SJCRH30 (cell line): ENCODE measurements around the gene TTC39A. TPM values are rescaled to one million over a fixed set of nuclear protein-coding genes. Genes with fewer than 3 reads are reported as not detected.

Source experiments
- DNase-seq, 2 experiments: peaks; one replicate each; pipeline ENCODE4 v3.0.0-alpha.2; 2015 to 2020
- H3K27ac ChIP-seq: fragments of 250-450 bp; sonication (Bioruptor Pico); 2 replicates; pipeline ENCODE4 v1.5.1; 2020; ENCODE audit warnings: mild to moderate bottlenecking, moderate library complexity
- H3K27me3 ChIP-seq: fragments of 250-450 bp; sonication (Bioruptor Pico); 2 replicates; pipeline ENCODE4 v1.5.1; 2020; ENCODE audit warnings: mild to moderate bottlenecking, moderate library complexity
- H3K36me3 ChIP-seq: fragments of 250-450 bp; sonication (Bioruptor Pico); 2 replicates; pipeline ENCODE4 v1.5.1; 2020; ENCODE audit warnings: mild to moderate bottlenecking, moderate library complexity
- H3K4me1 ChIP-seq: fragments of 250-450 bp; sonication (Bioruptor Pico); 2 replicates; pipeline ENCODE4 v1.5.1; 2020; ENCODE audit warnings: mild to moderate bottlenecking, moderate library complexity
- H3K4me3 ChIP-seq: fragments of 250-450 bp; sonication (Bioruptor Pico); 2 replicates; pipeline ENCODE4 v1.5.1; 2020; ENCODE audit warnings: mild to moderate bottlenecking, moderate library complexity
- H3K9me3 ChIP-seq: fragments of 250-450 bp; sonication (Bioruptor Pico); replicated peaks from 2 replicates; pipeline ENCODE4 v1.5.1; 2020; ENCODE audit warnings: mild to moderate bottlenecking, moderate library complexity
- total RNA-seq: library from RNA; depleted of rRNA; stranded (reverse); fragments of >200 nt; shearing (Covaris generic); gene quantifications from 2 replicates; pipeline ENCODE4 v1.2.3, GENCODE V29; 2014

TTC39A gene
- total RNA-seq, 1 experiment from 2014 or later, result 0.14 TPM

DNA sequence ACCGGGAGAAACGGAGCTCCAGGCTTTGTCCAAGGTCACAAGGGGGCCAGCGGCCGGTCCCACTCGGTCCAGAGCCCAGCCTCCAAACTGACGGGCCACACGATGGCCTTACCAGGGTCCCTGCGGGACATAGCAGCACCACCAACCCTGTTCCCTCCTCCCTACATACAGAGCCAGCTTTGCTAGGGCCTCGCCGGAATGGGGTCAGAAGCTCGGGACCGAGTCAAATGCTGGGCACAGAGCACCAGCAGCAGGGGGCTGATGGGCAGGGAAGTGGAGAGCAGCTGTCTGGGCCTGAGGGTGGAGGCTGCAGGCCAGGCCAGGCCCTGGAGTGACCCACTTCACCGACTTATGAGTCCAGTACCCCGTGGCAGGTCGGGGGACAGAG, 14.9 kb upstream of the TTC39A start:
- Histone ChIP-seq H3K4me3 (no peak overlapping the region), H3K4me1 (no peaks in the 10 kb centered on the region), H3K9me3 (no peaks in the 10 kb centered on the region), H3K27ac (no peak overlapping the region), H3K27me3 (no peaks in the 10 kb centered on the region), H3K36me3 (no peaks in the 10 kb centered on the region)
- no peak for DNase-seq

GRCh38 chr1:51344602-51345299, 14.4 kb upstream of the TTC39A start:
- Histone ChIP-seq H3K4me3 (no peak overlapping the region), H3K9me3 (no peaks in the 10 kb centered on the region), H3K27me3 (no peaks in the 10 kb centered on the region), H3K27ac (no peak overlapping the region), H3K4me1 (no peaks in the 10 kb centered on the region), H3K36me3 (no peaks in the 10 kb centered on the region)
- no peak for DNase-seq

DNA sequence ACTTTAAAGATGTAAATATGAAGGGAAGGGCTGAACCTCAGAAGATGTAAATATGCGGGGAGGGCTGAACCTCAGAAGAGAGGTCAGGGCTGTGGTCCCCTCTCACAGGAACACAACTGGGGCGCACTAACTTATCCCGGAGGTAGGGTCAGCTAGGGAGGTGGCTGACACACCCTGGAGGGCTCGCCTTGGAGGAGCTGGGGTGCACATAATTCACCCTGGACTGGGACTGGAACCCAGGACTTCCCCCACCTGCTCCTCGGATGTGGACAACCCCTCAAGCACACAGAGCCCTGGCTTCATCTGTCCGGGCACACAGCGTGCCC, 13.9 kb upstream of the TTC39A start:
- no peaks in the 10 kb centered on the region for H3K36me3 ChIP-seq
- no peaks in the 10 kb centered on the region for H3K9me3 ChIP-seq
- H3K27ac ChIP-seq, result no peak overlapping the region
- DNase-seq, result no peak
- H3K4me1 ChIP-seq, result no peaks in the 10 kb centered on the region
- H3K27me3 ChIP-seq, result no peaks in the 10 kb centered on the region
- H3K4me3 ChIP-seq, result no peak overlapping the region

- Histone ChIP-seq H3K36me3 (no peaks in the 10 kb centered on the region), H3K4me3 (no peak overlapping the region), H3K9me3 (no peaks in the 10 kb centered on the region), H3K4me1 (no peaks in the 10 kb centered on the region), H3K27ac (no peak overlapping the region), H3K27me3 (no peaks in the 10 kb centered on the region)
- DNase-seq, result no peak
These were observed 13.3 kb upstream of the TTC39A start for GRCh38 chr1:51343624-51344023.

DNA sequence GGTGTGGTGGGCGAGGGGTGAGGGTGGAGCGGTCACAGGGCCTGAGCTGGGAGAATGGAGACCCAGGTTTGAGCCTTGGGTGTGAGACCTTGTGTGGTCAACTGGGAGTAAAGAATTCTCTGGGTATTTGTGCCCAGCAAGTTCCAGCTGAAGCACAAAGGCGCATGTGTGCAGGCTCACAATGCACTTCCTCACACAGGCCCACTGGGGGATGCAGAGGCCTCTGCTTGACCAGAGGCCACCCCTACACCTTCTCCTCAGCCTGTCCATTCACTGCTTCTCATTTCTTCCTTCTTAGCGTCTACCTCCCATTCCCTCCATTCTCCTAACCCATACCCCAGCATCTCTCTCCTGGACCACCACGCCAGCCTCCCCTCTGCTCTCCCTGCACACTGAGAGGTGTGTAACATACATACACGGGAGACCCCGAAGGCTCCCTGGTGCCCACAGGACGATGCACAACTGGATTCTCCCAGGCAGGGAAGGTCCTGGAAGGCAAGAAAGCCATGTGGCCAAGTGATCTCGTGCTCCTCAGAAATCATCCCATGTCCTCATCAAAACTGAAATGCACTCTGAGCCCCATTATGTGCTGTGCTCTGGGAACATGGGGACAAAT, 12.3 kb upstream of the TTC39A start:
- Histone ChIP-seq H3K27ac (no peak overlapping the region), H3K4me3 (no peak overlapping the region), H3K27me3 (no peaks in the 10 kb centered on the region), H3K9me3 (no peaks in the 10 kb centered on the region), H3K36me3 (no peaks in the 10 kb centered on the region), H3K4me1 (no peaks in the 10 kb centered on the region)
- DNase-seq, result no peak

DNA sequence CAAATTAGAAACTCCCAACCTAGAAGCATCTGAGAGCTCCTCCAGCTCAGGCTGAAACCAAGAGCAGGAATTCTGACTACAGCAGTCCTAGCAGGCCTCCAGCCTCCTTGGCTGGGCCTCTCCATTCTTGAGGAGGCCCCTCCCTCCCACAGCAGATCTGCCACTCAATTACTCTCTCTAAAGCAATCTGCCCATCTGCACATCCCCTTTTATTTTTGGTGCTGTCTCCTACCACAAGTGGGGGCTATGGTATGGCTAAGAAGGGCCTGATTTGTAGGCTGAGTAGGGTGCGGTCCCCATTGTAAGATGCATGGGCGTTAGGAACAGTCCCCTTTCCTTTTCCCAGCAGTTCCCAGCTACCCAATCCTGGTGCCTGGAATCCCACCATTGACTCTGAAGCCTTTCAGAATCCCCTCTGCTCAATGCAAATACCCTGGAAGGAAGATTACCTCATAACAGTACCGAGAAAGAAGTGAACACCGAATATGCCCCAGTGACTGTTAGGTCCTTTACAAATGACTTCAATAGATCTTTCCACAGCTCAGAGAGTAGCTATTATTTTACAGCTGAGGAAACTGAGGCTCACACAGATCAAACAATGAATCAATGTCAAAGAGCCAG, 11.6 kb upstream of the TTC39A start:
- no peak overlapping the region for H3K27ac ChIP-seq
- no peaks in the 10 kb centered on the region for H3K4me1 ChIP-seq
- no peaks in the 10 kb centered on the region for H3K27me3 ChIP-seq
- no peaks in the 10 kb centered on the region for H3K36me3 ChIP-seq
- peak in 1 of 2 experiments; percentile 32 for DNase-seq
- no peaks in the 10 kb centered on the region for H3K9me3 ChIP-seq
- H3K4me3 ChIP-seq, result no peak overlapping the region

DNA sequence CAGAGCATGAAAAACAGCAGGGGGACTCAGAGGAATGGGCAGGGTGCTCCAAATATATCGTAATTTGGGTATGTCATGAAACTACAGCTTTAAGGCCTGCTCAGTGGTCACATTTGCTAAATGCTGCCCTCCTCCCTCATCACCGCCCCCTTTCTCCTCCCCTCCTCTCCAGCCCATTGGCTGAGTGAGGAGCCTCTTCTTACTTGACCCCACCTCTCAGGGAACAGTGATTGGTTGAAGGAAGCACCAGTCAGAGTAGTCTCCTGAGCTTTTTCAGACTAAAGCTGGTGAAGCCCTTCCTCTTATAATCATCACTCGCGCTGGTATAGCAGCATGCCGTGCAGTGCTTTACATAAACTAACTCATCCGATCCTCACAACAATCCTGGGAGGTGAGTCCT, 10.0 kb upstream of the TTC39A start:
- H3K9me3 ChIP-seq, result no peaks in the 10 kb centered on the region

GRCh38 chr1:51336711-51337110, 6.3 kb upstream of the TTC39A start:
- Histone ChIP-seq H3K4me3 (no peak overlapping the region), H3K27ac (no peak overlapping the region), H3K36me3 (no peaks in the 10 kb centered on the region), H3K27me3 (no peaks in the 10 kb centered on the region), H3K4me1 (peaks cover under 1% of the 10 kb centered on the region; the same call in 1 of the 2 replicates), H3K9me3 (no peaks in the 10 kb centered on the region)
- DNase-seq, result no peak

More for the DNA sequence above, 10.0 kb upstream of the TTC39A start:
- Histone ChIP-seq H3K4me1 (no peaks in the 10 kb centered on the region), H3K36me3 (no peaks in the 10 kb centered on the region), H3K27ac (no peak overlapping the region), H3K4me3 (no peak overlapping the region), H3K27me3 (no peaks in the 10 kb centered on the region)
- no peak for DNase-seq

- H3K4me3 ChIP-seq, result no peak overlapping the region
- DNase-seq, result no peak
These were observed 5.6 kb upstream of the TTC39A start for GRCh38 chr1:51336004-51336403.

GRCh38 chr1:51331206-51332100, 1.1 kb upstream of the TTC39A start:
- no peaks in the 10 kb centered on the region for H3K36me3 ChIP-seq
- H3K27ac ChIP-seq, result no peak overlapping the region
- no peak overlapping the region for H3K4me3 ChIP-seq
- no peaks in the 10 kb centered on the region for H3K9me3 ChIP-seq
- no peaks in the 10 kb centered on the region for H3K27me3 ChIP-seq
- DNase-seq, result peak; percentile 56 to 74
- H3K4me1 ChIP-seq, result peaks cover 11% of the 10 kb centered on the region

More at GRCh38 chr1:51336004-51336403, 5.6 kb upstream of the TTC39A start:
- Histone ChIP-seq H3K4me1 (peaks cover 8% of the 10 kb centered on the region), H3K27me3 (no peaks in the 10 kb centered on the region), H3K27ac (no peak overlapping the region), H3K36me3 (no peaks in the 10 kb centered on the region), H3K9me3 (no peaks in the 10 kb centered on the region)

GRCh38 chr1:51329443-51330325, 678 bp downstream of the TTC39A start:
- peaks cover 11% of the 10 kb centered on the region for H3K4me1 ChIP-seq
- H3K27ac ChIP-seq, result no peak overlapping the region
- no peaks in the 10 kb centered on the region for H3K36me3 ChIP-seq
- no peak overlapping the region for H3K4me3 ChIP-seq
- DNase-seq, result no peak
- H3K27me3 ChIP-seq, result no peaks in the 10 kb centered on the region
- no peaks in the 10 kb centered on the region for H3K9me3 ChIP-seq

GRCh38 chr1:51328926-51329325, 1.4 kb downstream of the TTC39A start:
- Histone ChIP-seq H3K4me3 (no peak overlapping the region), H3K4me1 (peaks cover 11% of the 10 kb centered on the region), H3K27me3 (no peaks in the 10 kb centered on the region), H3K9me3 (0 out of 2 replicates have a peak, but pooled peaks cover 3% of the 10 kb centered on the region), H3K27ac (no peak overlapping the region), H3K36me3 (no peaks in the 10 kb centered on the region)
- DNase-seq, result no peak

DNA sequence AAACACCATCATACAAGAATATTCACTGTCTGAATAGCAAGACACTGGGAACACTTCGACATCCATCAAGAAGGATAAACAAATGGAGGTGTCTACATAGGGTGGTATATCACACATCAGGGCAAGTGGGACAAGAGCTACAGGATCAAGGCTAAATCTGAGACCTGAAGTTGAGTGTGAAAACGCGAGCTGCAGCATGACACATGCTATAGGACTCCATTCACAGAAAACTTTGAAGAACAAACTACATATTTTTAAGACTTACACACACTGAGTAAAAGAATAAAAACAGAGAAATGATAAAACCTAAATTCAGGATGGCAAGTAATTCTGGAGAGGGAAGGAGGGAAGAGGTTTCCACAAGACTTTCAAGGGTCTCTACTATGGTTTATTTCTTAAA, 2.1 kb downstream of the TTC39A start:
- DNase-seq, result no peak

GRCh38 chr1:51327386-51327785, 3.0 kb downstream of the TTC39A start:
- H3K4me3 ChIP-seq, result no peak overlapping the region
- DNase-seq, result no peak
- H3K4me1 ChIP-seq, result peaks cover 11% of the 10 kb centered on the region
- 0 out of 2 replicates have a peak, but pooled peaks cover 4% of the 10 kb centered on the region for H3K9me3 ChIP-seq
- H3K27ac ChIP-seq, result no peak overlapping the region
- H3K27me3 ChIP-seq, result no peaks in the 10 kb centered on the region
- no peaks in the 10 kb centered on the region for H3K36me3 ChIP-seq

More for the DNA sequence above, 2.1 kb downstream of the TTC39A start:
- Histone ChIP-seq H3K4me1 (peaks cover 11% of the 10 kb centered on the region), H3K27me3 (no peaks in the 10 kb centered on the region), H3K9me3 (0 out of 2 replicates have a peak, but pooled peaks cover 4% of the 10 kb centered on the region), H3K36me3 (no peaks in the 10 kb centered on the region), H3K27ac (no peak overlapping the region), H3K4me3 (no peak overlapping the region)
